Chondrocyte (in vitro differentiated cells): ENCODE measurements around the gene RASSF5. TPM values are rescaled to one million over a fixed set of nuclear protein-coding genes. Genes with fewer than 3 reads are reported as not detected.

Experiments used
- DNase-seq: peaks from one replicate; pipeline ENCODE4 v3.0.0; 2021; ENCODE audit warnings: mixed read lengths, low spot score
- H3K27ac Mint-ChIP-seq: one replicate; pipeline ENCODE4 v1.8.0; 2021; ENCODE audit warnings: mild to moderate bottlenecking, moderate library complexity, mixed read lengths; ENCODE audit not compliant: unreplicated experiment
- H3K27me3 Mint-ChIP-seq: 2 replicates; pipeline ENCODE4 v1.8.0; 2021; ENCODE audit warnings: low read depth, mixed read lengths
- H3K36me3 Mint-ChIP-seq: 2 replicates; pipeline ENCODE4 v1.8.0; 2021; ENCODE audit warnings: low read depth, mixed read lengths
- H3K4me1 Mint-ChIP-seq: 2 replicates; pipeline ENCODE4 v1.8.0; 2021; ENCODE audit warnings: low read depth, mild to moderate bottlenecking, mixed read lengths
- H3K4me3 Mint-ChIP-seq: one replicate; pipeline ENCODE4 v1.8.0; 2021; ENCODE audit warnings: mild to moderate bottlenecking, moderate library complexity, mixed read lengths; ENCODE audit not compliant: unreplicated experiment
- H3K9me3 Mint-ChIP-seq: 2 replicates; pipeline ENCODE4 v1.8.0; 2021; ENCODE audit warnings: low read depth, mixed read lengths
- CTCF ChIP-seq: fragments of 200-600 bp; sonication (generic); IDR thresholded peaks from 2 replicates; pipeline ENCODE4 v1.5.0; 2021; ENCODE audit warnings: antibody characterized with exemption, mild to moderate bottlenecking, moderate library complexity
- total RNA-seq: library from RNA; stranded (reverse); gene quantifications from 3 replicates; pipeline ENCODE4 v1.2.1, GENCODE V29; 2021

RASSF5 gene
- total RNA-seq, 1 donor from 2014 or later = 0.27 TPM

- TF ChIP-seq CTCF = no peak
- no peak for DNase-seq
- Mint-ChIP-seq H3K27ac (no peak overlapping the region), H3K27me3 (no peaks in the 10 kb centered on the region), H3K36me3 (peaks cover 22% of the 10 kb centered on the region), H3K4me1 (peaks cover 31% of the 10 kb centered on the region), H3K9me3 (no peaks in the 10 kb centered on the region), H3K4me3 (no peak overlapping the region)
Observed at GRCh38 chr1:206477110-206477509, 30.2 kb upstream of the RASSF5 start.

GRCh38 chr1:206477581-206478380, 29.6 kb upstream of the RASSF5 start:
- peaks cover 24% of the 10 kb centered on the region for H3K4me1 Mint-ChIP-seq
- H3K4me3 Mint-ChIP-seq = no peak overlapping the region
- H3K27me3 Mint-ChIP-seq = no peaks in the 10 kb centered on the region
- DNase-seq = no peak
- no peak overlapping the region for H3K27ac Mint-ChIP-seq
- TF ChIP-seq CTCF = no peak
- H3K36me3 Mint-ChIP-seq = peaks cover 22% of the 10 kb centered on the region
- H3K9me3 Mint-ChIP-seq = no peaks in the 10 kb centered on the region

GRCh38 chr1:206478746-206479145, 28.6 kb upstream of the RASSF5 start:
- H3K36me3 Mint-ChIP-seq = peaks cover 24% of the 10 kb centered on the region
- H3K9me3 Mint-ChIP-seq = no peaks in the 10 kb centered on the region
- H3K4me1 Mint-ChIP-seq = peaks cover 24% of the 10 kb centered on the region
- H3K4me3 Mint-ChIP-seq = no peak overlapping the region
- H3K27ac Mint-ChIP-seq = no peak overlapping the region
- no peak for DNase-seq
- TF ChIP-seq CTCF = no peak
- H3K27me3 Mint-ChIP-seq = no peaks in the 10 kb centered on the region

- TF ChIP-seq CTCF = peak; percentile 89
- H3K27ac Mint-ChIP-seq = peak overlapping the region; percentile 50
- H3K36me3 Mint-ChIP-seq = peaks cover 20% of the 10 kb centered on the region
- H3K4me1 Mint-ChIP-seq = peaks cover 24% of the 10 kb centered on the region
- no peaks in the 10 kb centered on the region for H3K27me3 Mint-ChIP-seq
- H3K9me3 Mint-ChIP-seq = no peaks in the 10 kb centered on the region
- no peak for DNase-seq
- no peak overlapping the region for H3K4me3 Mint-ChIP-seq
Observed at GRCh38 chr1:206479183-206480125, 27.9 kb upstream of the RASSF5 start.

GRCh38 chr1:206480211-206480610, 27.1 kb upstream of the RASSF5 start:
- DNase-seq = no peak
- H3K36me3 Mint-ChIP-seq = peaks cover 19% of the 10 kb centered on the region
- no peaks in the 10 kb centered on the region for H3K27me3 Mint-ChIP-seq
- peaks cover 24% of the 10 kb centered on the region for H3K4me1 Mint-ChIP-seq
- H3K4me3 Mint-ChIP-seq = no peak overlapping the region
- no peak for TF ChIP-seq CTCF
- H3K27ac Mint-ChIP-seq = no peak overlapping the region
- H3K9me3 Mint-ChIP-seq = no peaks in the 10 kb centered on the region
